Renal cortex interstitium (tissue), 11 donors: ENCODE data around the gene SMARCB1. TPM values are rescaled to one million over a fixed set of nuclear protein-coding genes. Genes with fewer than 3 reads are reported as not detected.

Experiments
- DNase-seq, 11 donors: peaks; one replicate each; pipeline ENCODE4 v3.0.0-alpha.2; 2013; ENCODE audit warnings: low read depth in 9 of 11, low spot score in 4 of 11; ENCODE audit errors: extremely low read depth in 1 of 11
- polyA plus RNA-seq, 3 donors: library from polyadenylated mRNA; unstranded; fragments of 120-200 nt; gene quantifications; one replicate each; pipeline ENCODE4 v1.2.1, GENCODE V29; 2013; ENCODE audit not compliant: insufficient read length in 3 of 3

The SMARCB1 gene
- polyA plus RNA-seq, 3 donors: 158 to 212 (median 202) TPM

DNA sequence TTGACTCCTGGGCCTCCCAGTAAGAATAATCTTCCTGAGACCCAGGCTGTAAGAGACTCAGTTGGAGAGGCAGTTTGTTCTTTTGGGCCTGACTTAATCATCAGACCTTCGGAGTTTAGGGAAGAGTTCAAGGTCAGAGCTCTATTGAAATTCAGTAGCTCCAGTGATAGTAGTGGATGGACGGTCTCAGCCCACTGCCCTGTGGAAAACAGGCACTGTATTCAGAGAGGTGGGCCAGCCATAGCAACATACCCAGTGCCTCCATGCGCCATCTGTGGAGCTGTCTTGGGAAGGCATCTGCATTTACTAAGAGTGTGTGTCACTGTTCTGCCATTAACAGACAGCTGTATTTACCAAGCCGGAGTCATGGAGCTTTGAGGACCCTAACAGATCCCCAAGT lies 2.9 kb downstream of the SMARCB1 start:
- no peak for DNase-seq

DNA sequence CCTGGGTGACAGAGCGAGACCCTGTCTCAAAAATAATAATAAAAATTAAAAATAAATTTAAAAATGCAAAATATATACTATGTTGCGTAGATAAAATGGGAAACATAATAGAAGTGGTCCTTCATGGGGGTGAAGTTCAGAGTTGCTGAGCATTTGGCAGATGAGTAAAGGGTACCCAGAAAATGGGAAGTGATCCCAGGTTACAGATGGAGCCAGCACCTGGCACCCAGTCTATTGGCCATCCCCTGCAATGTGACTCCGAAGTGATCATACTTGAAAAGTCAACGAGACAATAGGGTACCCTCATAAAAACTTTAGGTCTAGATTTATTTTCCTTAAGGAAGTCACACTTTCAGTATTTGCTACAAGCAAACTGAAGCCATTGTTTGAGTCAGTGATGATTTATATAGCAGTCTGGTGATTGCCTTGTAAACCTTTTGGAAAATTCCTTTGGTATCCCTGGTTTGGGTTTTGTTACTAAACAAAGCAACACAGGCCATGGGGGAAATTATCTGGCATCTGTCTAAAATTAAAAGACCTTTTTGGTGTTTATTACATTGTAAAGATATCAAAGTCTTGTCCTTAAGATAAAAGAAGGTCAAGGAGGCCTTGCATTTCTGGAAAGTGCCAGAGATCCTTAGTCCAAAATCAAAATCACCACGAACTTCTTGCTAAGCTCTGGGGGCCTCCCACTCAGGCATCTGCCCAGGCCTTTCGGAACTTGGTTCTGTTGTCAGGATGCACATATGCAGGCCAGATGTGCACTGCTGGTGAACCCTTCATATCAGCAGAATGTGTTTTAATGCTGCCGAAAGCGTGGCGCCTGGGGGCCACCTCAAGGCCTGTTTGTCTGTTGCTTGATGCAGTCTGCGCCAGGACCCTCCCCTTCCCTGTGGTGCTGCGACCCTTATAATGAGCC lies 4.3 kb downstream of the SMARCB1 start:
- no peak for DNase-seq

DNA sequence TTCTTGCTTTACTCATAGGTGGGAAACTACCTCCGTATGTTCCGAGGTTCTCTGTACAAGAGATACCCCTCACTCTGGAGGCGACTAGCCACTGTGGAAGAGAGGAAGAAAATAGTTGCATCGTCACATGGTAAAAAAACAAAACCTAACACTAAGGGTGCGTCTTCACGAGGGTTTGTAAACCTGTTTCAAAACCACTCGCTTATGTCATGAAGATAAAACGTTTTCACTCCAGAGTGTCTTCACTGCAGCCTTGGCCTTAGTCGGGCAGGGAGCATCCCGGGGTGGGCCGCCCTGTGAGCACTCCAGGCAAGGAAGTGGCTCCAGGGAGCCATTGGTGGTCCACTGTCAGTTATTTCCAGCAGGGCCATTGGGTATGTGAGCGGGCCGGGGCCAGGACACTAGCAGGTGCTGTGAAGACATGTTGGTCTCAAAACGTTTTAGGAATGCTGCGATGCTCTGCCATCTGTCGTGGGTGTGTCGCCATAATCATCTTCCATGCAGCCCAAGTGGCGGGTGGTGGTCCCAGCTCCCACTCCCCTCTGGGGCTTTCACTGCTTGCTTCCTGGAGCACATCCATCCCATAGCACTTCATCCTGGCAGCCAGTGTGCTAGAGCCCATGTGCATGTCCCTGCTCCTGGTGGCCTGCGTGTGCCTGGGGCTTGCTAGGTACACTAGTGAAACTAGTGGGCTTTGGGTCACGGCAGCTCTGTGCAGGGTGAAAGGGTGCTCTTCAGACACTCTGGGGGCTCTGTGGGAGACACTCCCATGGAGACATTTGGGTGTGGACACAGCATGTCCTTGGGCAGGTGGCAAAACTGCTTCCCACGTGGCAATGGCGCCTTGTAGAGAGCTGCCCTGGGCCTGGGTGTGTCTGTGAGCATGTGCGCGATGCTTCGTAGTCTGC lies 5.2 kb downstream of the SMARCB1 start:
- no peak for DNase-seq

DNA sequence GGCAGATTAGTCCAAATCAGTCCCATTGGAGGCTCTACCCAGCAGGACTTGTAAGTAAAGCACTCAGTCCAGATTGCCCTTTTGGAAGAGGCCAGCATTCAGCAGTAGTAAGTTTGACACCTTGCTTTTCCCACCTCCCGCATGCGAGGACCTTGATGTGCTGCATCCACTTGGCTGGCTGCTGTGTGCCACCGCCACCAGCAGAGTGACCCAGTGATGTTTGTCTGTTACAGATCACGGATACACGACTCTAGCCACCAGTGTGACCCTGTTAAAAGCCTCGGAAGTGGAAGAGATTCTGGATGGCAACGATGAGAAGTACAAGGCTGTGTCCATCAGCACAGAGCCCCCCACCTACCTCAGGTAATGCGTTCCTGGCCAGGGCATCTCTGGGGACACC lies 6.6 kb downstream of the SMARCB1 start:
- DNase-seq: no peak

DNA sequence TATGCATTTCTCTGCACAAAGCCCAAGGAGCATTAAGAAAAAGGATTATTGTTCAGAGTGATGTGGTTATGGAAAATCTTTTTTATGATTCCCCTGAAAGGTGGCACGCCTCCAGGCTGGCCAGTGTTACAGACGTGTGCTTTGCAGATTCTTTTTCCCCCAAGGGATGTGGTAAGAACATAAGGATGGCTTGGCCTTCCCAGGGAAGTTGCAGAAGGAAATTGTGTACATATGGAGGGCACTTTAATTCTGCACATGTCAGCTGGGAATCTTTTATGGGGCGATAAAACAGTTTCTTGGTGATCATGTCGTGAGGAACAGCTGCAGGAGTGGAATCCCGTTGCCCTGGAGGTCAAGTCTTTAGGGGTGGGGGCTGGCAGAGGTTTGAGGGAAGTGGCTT lies 9.7 kb downstream of the SMARCB1 start:
- no peak for DNase-seq

DNA sequence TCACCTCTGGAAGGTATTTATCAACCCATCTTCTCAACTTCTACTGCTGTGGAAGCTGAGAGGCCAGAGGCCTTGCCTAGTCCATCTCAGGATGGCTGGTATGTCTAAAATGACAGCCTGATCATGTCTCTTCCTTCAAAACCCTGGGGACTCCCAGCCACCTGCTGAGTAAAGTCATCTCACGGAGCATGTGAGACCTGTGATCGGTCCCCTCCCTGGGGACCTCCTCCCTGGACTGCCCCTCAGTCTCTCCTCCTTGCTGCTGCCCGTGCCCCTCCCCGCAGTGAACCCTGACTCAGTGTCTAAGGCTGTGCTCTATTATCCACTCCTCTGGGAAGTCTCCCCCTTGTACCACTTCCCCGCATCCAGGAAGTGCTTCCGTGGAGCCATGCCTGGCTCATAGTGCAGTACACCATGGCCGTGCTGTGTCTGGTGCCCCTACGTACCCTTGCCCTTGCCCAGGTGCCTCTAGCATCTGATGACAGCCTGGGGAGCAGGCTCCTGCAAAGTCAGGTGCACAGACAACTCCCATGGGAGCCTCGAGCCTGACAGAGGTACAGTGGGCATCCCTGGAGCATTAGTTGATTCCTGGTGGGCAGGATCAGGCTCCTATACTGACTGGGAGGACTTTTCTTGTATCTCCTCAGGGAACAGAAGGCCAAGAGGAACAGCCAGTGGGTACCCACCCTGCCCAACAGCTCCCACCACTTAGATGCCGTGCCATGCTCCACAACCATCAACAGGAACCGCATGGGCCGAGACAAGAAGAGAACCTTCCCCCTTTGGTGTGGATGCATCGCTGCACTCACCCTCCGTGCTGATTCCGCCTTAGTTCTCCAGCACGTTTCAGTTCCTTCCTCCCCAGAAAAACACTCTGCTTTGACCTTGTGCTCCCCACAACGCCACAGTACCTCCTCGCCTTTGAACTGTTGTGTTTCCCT lies 13.8 kb downstream of the SMARCB1 start:
- no peak for DNase-seq

DNA sequence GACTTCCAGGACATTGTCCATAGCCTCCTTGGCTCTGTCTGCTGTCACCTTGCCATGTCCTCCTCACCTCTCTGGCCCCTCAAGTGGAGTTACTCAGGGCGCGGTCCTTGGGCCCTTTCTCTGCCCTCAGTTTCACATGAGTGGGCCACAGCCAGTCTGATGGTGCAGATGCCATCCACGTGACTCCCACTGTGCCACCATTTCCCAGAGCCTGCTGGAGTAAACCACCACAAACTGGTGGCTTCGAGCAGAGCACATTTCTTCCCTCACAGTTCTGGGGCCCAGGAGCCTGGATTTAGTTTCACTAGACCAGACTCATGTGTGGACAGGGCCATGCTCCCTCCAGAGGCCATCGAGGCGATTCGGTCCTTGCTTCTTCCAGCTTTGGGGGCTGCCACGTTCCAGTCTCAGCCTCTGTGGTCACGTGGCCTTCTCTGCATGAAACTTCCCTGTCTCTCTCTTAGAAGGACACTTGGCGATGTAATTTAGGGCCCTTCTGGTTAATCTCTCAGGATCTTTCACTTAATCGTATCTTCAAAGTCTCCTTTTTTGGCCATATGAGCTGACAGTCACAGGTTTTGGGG lies 14.6 kb downstream of the SMARCB1 start:
- no peak for DNase-seq

DNA sequence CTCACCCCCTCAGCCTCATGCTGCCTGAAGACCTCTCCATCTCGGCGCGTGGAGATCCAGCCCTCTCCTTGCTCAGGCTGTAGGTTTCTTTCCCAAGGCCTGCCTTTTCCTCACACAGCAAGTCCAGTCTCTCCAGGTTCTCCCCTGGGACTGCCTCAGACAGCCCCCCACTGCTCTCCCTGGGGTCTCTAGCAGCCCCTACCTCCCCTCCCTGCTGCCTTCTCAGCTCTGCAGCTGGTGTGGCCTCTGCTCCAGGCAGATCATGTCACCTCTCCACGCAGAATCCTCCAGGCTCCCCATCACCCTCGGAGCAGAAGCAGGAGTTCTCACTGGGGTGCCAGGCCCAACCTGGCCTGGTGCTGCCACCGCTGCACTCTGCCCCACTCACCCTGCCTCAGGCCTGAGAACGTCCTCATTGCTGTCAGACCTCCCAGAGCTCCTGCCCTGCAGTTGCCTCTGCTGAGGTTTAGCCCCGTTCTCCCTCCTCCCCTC lies 15.2 kb downstream of the SMARCB1 start:
- DNase-seq: no peak

DNA sequence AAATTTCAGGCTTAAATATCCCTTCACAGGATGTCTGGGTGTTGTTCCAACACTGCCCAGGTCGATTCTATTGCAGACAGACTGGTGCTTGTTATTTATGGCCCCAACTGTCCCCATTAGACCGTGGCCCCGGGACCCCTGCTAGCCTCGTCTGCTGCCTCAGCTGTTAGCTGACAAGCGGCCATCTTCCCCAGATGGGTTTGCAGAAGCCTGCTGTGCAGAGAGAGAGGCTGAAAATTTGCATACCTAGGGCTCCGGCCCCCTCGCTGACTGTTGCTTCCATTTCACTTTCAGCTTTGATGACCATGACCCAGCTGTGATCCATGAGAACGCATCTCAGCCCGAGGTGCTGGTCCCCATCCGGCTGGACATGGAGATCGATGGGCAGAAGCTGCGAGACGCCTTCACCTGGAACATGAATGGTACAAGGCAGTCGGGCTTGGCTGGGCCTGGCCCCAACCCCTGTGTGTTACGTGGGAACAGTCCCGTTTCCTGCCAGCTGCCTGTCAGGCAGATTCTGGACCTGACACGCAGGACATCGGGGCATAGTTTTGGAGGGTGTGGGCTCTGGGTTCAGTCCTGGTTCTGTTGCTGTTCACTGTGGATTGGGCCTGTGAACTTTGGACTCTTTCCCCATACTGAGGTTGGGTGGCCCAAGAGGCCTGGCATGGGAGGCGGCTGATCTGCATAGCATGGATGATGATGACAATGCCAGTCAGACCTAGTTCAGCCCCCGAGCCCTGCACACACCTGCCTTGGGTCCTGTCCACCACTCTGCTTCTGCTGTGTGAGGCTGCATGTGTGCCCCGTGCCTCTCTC lies 16.4 kb downstream of the SMARCB1 start:
- no peak for DNase-seq

DNA sequence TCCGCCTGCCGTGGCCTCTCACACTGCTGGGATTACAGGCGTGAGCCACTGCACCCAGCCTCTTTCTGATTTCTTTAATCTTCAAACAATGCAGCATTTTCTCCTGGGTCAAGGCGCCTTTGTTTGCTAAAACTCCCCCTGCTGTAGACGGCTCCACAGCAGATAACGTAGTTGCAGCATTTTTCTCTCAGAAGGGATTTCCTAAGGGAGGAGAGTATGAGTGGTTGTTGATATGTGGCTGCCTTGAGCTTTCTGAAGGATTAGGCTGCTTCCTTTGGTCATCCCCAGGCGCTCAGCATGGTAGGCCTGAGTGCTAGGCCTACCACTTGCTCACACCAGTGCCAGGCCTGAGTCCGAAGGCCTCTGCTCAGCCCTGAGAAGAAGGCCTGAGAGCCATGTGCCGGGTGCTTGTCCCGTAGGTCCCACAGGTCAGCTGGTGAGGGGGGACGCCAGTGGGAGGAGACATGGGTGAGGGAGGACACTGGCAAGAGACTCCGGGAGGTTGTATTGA lies 18.1 kb downstream of the SMARCB1 start:
- DNase-seq: no peak

DNA sequence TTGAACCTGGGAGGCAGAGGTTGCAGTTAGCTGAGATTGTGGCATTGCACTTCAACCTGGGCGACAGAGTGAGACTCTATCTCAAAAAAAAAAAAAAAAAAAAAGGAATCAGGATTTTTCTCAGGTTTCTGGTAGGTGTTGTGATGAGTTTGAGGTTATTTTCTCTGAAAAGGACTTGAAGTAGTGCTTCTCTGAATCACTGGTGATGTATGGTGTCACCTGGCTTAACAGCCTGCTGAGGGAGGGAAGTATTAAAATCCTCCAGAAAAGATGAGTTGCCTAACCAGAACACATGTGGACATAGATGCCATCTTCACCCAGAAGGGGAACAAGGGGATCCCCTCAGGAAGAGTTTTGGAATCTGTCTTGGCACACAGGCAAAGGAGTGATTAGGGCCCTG lies 20.1 kb downstream of the SMARCB1 start:
- no peak for DNase-seq

DNA sequence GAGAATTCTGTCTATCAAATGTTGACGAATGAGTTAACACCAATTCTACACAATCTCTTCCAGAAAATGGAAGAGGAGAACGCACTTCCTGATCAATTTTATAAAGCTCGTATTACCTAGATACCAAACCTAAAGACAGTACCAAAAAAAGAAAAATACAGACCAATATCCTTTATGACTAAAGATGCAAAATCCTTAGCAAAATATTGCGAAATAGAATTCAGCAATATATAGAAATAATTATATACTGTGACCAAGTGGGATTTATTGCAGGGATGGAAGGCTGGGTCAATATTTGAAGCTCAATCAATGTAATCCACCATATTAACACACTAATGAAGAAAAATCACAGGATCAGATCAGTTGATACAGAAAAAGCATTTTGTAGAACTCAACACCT lies 25.6 kb downstream of the SMARCB1 start:
- no peak for DNase-seq

DNA sequence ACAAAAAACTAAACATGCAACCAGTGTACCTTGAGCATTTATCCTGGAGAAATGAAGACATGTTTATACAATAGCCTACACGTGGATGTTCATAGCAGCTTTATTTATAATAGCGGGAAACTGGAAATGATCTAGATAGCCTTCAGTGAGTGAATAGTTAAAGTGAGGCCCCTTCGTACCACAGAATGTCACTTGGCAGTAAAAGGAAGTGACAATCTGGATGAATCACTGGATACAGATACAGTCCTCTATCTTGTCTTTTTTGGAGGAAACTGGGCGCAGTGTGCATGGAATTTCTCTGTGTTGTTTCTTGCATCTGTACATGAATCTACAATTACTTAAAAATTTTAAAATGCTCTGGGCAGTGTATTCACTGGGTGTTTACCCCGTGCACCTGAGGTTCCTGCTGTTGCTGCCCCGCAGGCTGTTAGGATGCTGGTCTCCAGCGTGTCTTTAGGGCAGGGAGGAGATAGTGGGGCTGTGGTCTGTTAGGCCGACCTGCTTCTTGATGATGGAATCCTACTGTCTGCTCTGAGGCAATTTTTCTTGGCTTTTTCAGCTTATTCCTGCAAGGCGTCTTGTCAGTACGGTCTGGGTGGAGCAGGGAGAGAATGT lies 28.9 kb downstream of the SMARCB1 start:
- DNase-seq: no peak

DNA sequence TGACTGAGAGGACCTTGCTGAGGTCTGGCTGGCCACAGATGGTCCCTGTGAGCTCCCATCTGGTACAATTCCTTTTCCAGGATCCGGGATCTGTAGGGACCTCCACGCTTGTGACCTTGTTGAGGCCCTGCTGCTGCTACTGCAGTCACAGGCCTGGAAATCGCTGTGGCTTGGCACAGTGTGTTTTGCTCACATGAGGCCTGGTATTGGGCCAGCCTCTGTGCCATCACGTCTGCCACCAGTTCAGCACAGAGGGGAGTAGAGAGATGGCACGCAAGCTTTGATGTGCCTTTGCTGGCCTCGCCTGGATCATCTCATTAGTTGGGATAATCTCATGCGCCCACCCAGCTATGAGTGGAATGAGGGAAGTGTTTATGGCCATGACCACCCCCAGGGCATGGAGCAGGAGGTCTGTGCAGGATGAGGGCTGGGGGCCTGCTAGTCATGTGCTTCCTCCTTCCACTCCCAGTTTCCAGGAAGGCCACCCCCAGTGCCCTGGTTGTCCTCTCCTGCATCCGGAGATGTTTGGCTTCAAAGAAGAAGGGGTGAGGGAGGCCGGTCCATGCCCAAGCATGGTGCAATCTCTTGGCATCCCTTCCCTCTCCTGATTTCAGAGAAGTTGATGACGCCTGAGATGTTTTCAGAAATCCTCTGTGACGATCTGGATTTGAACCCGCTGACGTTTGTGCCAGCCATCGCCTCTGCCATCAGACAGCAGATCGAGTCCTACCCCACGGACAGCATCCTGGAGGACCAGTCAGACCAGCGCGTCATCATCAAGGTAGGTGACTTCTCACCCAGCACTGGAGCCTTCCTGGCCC lies 29.6 kb downstream of the SMARCB1 start:
- DNase-seq: no peak

DNA sequence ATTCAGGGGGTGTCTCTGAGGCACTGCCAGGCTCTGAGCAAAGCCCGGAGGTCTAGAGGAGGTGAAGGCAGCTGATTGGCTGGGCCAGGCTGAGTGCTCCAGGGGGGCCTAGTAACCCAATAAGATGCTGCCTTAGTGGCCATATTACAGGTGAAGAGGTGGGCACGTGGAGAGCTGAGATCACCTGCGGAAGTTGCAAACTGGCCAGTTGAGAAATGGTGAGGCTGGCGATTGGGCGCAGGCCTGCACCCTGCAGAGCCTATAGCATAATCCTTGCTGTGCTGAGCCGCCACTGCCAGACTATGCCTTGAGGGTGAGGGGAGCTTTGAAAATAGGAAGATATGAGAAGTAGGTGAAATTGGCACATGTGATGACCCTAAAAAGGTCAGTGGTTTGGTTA lies 30.4 kb downstream of the SMARCB1 start:
- DNase-seq: no peak

DNA sequence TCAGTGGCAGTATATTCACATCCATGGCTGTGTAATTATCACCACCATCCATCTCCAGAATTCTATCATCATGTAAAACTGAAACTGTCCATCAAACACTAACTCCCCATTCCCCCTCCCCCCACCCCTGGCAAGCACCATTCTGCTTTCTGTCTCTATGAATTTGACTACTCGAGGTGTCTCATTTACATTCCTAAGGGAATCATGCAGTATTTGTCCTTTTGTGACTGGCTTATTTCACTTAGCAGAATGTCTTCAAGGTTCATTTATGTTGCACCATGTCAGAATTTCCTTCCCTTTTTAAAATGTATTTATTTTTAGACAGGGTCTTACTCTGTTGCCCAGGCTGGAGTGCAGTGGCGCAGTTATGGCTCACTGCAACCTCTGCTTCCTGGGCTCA lies 31.8 kb downstream of the SMARCB1 start:
- no peak for DNase-seq
